HUES64 (cell line): ENCODE results near the gene RELCH.

Experiments
- H3K27ac ChIP-seq: 2 replicates; pipeline ENCODE4 v1.7.0; 2013; ENCODE audit warnings: low read depth, low read length, inconsistent platforms
- H3K27me3 ChIP-seq: 2 replicates; pipeline ENCODE4 v1.6.1; 2013; ENCODE audit warnings: mild to moderate bottlenecking, low read length; ENCODE audit not compliant: insufficient read depth
- H3K36me3 ChIP-seq: 2 replicates; pipeline ENCODE4 v1.6.1; 2013; ENCODE audit warnings: mild to moderate bottlenecking, low read length; ENCODE audit not compliant: insufficient read depth
- H3K4me1 ChIP-seq: 2 replicates; pipeline ENCODE4 v1.6.1; 2013; ENCODE audit warnings: mild to moderate bottlenecking, low read length, moderate library complexity; ENCODE audit not compliant: insufficient read depth
- H3K4me3 ChIP-seq: 2 replicates; pipeline ENCODE4 v1.5.1; 2013; ENCODE audit warnings: mild to moderate bottlenecking, low read length, moderate library complexity
- H3K9ac ChIP-seq: 2 replicates; pipeline ENCODE4 v1.6.1; 2013; ENCODE audit warnings: mild to moderate bottlenecking, low read depth, low read length
- H3K9me3 ChIP-seq: 2 replicates; pipeline ENCODE4 v1.6.1; 2013; ENCODE audit warnings: low read depth, low read length; ENCODE audit not compliant: insufficient read depth
- WGBS: fragments of 150-250, 120-280 bp; methylation state at CpG from one replicate; pipeline ENCODE4 v1.1.7; 2013; ENCODE audit warnings: missing lambda C conversion rate; 5-methylcytosine and 5-hydroxymethylcytosine counted together

The RELCH gene

DNA sequence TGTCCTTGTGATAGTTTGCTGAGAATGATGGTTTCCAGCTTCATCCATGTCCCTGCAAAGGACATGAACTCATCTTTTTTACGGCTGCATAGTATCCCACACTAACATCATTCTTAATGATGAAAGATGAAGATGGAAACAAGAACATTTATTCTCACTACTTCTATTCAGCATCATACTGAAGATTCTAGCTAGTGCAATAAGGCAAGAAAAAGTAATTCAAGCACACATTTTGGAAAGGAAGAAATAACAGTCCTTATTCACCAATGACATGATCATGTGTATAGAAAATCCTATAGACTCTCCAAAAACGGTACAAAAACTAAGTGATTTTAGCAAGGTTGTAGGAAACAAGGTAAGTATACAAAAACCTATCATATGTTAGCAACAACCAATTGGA lies 37.2 kb downstream of the RELCH start:
- Histone ChIP-seq H3K36me3 (peaks cover 81% of the 10 kb centered on the region), H3K9me3 (peaks cover 13% of the 10 kb centered on the region; the same call in 1 of the 2 replicates), H3K4me3 (no peak overlapping the region), H3K27ac (no peak overlapping the region), H3K9ac (no peak overlapping the region), H3K27me3 (no peaks in the 10 kb centered on the region), H3K4me1 (no peaks in the 10 kb centered on the region)
- no CpG with 5 or more reads among the region's 2 CpGs for WGBS

DNA sequence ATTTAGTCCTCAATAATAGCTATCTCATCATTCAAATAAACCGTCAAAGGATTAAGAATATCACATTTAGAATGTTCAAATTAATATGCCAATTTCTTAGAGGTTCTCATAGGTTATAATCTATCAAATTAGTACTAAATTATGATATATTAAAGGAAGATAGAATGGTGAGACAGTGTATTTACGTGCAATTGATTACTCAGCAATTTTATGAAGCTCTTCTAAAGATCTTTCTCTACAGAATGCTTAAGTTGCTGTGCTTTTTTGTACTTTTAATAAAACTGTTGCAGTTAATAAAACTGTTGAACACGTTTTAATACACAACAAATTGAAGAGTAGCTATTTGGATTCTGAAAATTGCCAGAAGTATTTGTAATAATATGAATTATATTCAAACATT lies 39.0 kb downstream of the RELCH start:
- Histone ChIP-seq H3K9ac (no peak overlapping the region), H3K27ac (no peak overlapping the region), H3K9me3 (peaks cover 13% of the 10 kb centered on the region; the same call in 1 of the 2 replicates), H3K27me3 (no peaks in the 10 kb centered on the region), H3K36me3 (peaks cover 96% of the 10 kb centered on the region), H3K4me1 (no peaks in the 10 kb centered on the region), H3K4me3 (no peak overlapping the region)
- 100% methylated on average over 2 of the region's 3 CpGs for WGBS

DNA sequence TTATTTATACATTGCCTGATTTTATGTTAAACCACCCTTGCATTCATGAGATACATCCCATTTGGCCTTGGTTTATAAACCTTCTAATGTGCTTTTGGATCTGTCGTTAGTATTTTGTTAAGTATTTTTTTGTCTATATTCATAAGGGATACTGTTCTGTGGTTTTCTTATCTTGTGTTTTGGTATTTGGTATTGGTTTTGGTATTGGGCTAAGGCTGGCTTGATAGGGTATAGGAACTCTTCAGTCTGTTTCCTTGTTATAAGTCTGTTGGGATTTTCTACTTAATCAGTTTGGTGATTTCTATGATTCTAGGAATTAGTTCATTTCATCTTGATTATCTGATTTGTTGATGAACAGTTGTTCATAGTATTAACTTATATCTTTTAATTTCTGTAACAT lies 49.2 kb downstream of the RELCH start:
- 91% methylated on average over 1 of the region's 1 CpG for WGBS
- no peak overlapping the region for H3K4me3 ChIP-seq
- H3K9ac ChIP-seq = no peak overlapping the region
- no peaks in the 10 kb centered on the region for H3K4me1 ChIP-seq
- H3K27ac ChIP-seq = no peak overlapping the region
- 0 out of 2 replicates have a peak, but pooled peaks cover 3% of the 10 kb centered on the region for H3K9me3 ChIP-seq
- H3K27me3 ChIP-seq = no peaks in the 10 kb centered on the region
- H3K36me3 ChIP-seq = peaks cover 57% of the 10 kb centered on the region

DNA sequence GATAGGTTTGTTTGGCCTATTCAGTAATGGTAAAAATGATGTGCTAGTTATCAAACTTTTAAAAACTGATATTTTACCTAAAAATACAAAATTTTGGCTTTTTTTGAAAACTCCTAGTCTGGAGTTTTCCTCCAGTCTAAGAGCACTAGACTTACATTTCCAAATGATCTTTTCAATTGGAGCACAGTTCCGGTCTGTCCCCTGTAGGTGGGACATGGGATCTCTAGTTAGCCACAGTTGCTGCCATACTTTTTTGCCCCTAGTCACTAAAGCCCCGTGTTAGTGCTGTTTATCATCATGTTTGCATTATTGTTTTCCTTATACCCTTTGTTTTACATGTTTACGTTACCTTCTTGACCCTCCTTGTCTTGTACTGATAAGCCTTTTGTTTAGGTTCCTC lies 52.4 kb downstream of the RELCH start:
- peaks cover 29% of the 10 kb centered on the region for H3K36me3 ChIP-seq
- no peak overlapping the region for H3K27ac ChIP-seq
- H3K9ac ChIP-seq = no peak overlapping the region
- H3K27me3 ChIP-seq = no peaks in the 10 kb centered on the region
- H3K4me1 ChIP-seq = no peaks in the 10 kb centered on the region
- 0 out of 2 replicates have a peak, but pooled peaks cover 3% of the 10 kb centered on the region for H3K9me3 ChIP-seq
- H3K4me3 ChIP-seq = no peak overlapping the region
- whole genome bisulfite sequencing = 93% methylated on average over 3 of the region's 3 CpGs

DNA sequence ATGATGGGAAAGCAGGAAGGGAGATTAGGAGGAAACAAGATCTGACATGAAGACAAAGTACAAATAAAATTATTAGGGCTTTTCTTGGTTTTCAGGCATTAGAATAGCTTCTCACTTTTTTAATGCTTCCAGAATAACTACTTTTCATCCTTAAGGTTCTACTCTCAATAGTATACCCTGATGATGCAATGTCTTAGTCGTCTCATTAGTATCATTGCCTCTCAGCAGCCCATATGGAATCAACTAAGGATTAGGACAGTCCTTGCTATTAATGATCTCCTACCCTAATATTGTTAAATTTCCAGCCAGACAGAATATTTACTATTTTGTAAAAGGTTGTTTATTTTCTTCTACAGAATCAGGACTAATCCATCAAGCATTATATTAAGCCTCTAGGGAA lies 55.9 kb downstream of the RELCH start:
- Histone ChIP-seq H3K36me3 (peaks cover 39% of the 10 kb centered on the region), H3K27ac (no peak overlapping the region), H3K27me3 (no peaks in the 10 kb centered on the region), H3K4me3 (no peak overlapping the region), H3K4me1 (no peaks in the 10 kb centered on the region), H3K9me3 (0 out of 2 replicates have a peak, but pooled peaks cover 3% of the 10 kb centered on the region), H3K9ac (no peak overlapping the region)
- 90% methylated on average over 1 of the region's 1 CpG for WGBS

DNA sequence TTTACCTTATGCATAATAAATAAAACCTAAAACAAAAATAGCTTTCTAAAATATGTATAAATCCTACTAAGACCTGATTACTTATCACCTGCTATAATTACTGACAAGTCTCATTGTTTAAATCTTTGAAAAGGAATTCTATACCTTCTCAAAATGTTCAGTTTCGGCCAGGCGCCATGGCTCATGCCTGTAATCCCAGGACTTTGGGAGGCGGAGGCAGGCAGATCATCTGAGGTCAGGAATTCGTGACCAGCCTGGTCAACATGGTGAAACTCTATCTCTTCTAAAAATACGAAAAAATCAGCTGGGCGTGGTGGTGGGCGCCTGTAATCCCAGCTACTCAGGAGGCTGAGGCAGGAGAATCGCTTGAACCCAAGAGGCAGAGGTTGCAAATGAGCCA lies 58.1 kb downstream of the RELCH start:
- WGBS = 94% methylated on average over 8 of the region's 8 CpGs
- Histone ChIP-seq H3K36me3 (peaks cover 24% of the 10 kb centered on the region), H3K4me3 (no peak overlapping the region), H3K27ac (no peak overlapping the region), H3K9me3 (no peaks in the 10 kb centered on the region), H3K4me1 (no peaks in the 10 kb centered on the region), H3K9ac (no peak overlapping the region), H3K27me3 (no peaks in the 10 kb centered on the region)

DNA sequence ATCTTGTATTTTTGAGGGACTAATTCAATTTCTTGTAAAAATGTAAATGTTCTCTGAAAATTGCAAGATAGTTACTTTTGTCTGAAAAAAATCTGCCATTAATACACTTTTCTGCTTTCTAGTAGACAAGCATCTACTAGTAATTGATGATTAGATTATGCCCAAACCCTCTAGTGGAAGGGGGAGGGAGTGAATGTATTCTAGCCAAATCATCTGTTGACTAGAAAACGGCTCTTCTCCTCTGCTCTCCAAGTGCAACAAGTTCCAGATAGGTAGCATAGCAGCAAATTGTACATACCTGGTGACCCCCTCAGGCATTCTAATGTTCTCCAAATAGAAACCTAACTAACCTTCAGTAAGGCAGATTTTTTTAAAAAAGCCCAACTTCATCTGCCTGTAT lies 58.6 kb downstream of the RELCH start:
- Histone ChIP-seq H3K9ac (no peak overlapping the region), H3K27me3 (no peaks in the 10 kb centered on the region), H3K4me3 (no peak overlapping the region), H3K9me3 (no peaks in the 10 kb centered on the region), H3K4me1 (no peaks in the 10 kb centered on the region), H3K36me3 (peaks cover 18% of the 10 kb centered on the region), H3K27ac (no peak overlapping the region)
- WGBS = 93% methylated on average over 1 of the region's 1 CpG

DNA sequence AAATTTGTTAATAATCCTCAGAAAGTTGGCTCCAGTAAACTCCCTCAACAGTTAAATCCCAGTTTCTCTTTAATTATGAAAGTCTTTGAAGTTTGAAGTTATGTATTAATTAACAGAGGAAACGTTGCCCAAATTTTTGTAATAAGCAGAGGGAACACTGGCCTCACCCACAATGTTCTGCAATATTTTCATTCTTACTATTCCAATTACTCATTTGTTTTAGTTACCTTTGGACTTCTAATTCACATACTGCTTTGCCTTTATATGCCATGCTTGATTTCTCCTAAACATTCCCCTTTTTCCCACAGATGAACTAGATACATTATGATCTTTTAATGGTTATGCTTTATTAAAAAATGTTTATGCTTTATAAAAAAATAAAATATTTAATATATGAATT lies 61.3 kb downstream of the RELCH start:
- H3K27me3 ChIP-seq = no peaks in the 10 kb centered on the region
- H3K27ac ChIP-seq = no peak overlapping the region
- H3K36me3 ChIP-seq = peaks cover 21% of the 10 kb centered on the region
- H3K4me1 ChIP-seq = no peaks in the 10 kb centered on the region
- no peaks in the 10 kb centered on the region for H3K9me3 ChIP-seq
- H3K9ac ChIP-seq = no peak overlapping the region
- 78% methylated on average over 1 of the region's 1 CpG for WGBS
- H3K4me3 ChIP-seq = no peak overlapping the region

DNA sequence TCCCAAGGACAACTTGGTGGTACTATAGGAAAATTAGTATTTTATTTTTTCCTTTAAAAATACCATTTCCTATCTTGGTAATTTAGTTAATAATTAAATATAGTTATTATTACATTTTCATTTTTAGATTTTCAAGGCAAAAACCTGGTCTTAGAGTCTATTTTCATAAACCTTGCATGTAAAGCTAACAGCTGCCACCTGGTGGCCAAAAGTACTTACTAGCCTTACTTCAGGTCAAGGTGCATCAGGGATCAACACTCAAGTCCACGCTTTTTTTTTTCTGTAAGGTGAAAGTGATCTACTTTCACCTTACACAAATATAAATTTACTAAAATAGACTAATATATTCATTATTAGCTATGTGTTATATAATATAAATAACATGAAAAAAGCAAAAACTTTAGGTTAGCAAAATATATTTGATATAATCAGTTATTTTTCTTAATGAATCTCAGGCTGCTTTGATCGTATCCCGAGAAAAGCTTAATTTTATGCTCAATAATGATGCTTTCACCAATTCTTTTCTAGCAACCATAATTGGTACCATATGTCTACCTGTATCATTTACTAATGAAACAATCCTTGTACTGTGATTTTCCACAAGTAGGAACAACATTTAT lies 62.5 kb downstream of the RELCH start:
- peaks cover 22% of the 10 kb centered on the region for H3K36me3 ChIP-seq
- H3K9me3 ChIP-seq = no peaks in the 10 kb centered on the region
- H3K27me3 ChIP-seq = no peaks in the 10 kb centered on the region
- WGBS = 92% methylated on average over 2 of the region's 3 CpGs
- H3K27ac ChIP-seq = no peak overlapping the region
- H3K4me3 ChIP-seq = no peak overlapping the region
- H3K4me1 ChIP-seq = no peaks in the 10 kb centered on the region
- no peak overlapping the region for H3K9ac ChIP-seq

DNA sequence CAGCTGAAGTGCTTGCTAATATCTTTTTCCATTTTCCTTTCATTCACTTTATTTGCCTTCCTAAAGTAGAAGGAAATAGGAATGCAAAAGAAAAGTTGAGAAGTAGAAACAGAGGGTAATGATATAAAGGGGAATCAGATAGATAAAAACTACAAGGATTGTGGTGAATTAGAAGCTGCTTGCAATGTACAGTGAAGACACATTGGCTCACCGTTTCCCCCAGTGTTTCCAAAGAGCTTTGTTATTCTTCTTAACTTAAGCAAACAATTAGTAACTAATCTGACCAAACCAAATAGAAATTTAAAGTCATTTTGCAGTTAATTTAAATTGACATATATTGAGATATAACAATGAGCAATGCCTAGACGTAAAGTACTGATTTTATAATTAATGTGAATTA lies 63.4 kb downstream of the RELCH start:
- 100% methylated on average over 1 of the region's 2 CpGs for WGBS
- Histone ChIP-seq H3K36me3 (peaks cover 25% of the 10 kb centered on the region), H3K4me3 (no peak overlapping the region), H3K27ac (no peak overlapping the region), H3K9ac (no peak overlapping the region), H3K4me1 (no peaks in the 10 kb centered on the region), H3K27me3 (no peaks in the 10 kb centered on the region), H3K9me3 (no peaks in the 10 kb centered on the region)

DNA sequence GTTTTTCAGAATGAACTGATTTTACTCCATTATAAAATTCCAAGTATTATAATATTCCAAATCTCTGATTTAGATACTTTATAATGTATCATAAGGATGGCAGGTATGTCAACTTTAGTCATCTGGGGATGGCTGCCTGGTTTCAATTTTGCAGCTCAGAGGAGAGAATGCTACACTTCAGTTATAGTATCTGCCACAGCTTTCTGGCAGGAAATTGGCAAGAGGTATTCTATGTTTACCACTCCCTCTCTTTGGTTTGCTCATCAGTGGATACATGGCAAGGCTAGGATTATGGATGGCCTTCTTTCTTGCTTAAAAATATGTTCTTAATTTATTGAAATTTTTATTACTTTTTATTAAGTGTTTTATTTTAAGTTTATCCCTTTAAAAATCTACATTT lies 71.0 kb downstream of the RELCH start:
- no peaks in the 10 kb centered on the region for H3K4me1 ChIP-seq
- no peak overlapping the region for H3K9ac ChIP-seq
- no peaks in the 10 kb centered on the region for H3K9me3 ChIP-seq
- H3K4me3 ChIP-seq = no peak overlapping the region
- H3K27me3 ChIP-seq = no peaks in the 10 kb centered on the region
- peaks cover 86% of the 10 kb centered on the region for H3K36me3 ChIP-seq
- H3K27ac ChIP-seq = no peak overlapping the region

DNA sequence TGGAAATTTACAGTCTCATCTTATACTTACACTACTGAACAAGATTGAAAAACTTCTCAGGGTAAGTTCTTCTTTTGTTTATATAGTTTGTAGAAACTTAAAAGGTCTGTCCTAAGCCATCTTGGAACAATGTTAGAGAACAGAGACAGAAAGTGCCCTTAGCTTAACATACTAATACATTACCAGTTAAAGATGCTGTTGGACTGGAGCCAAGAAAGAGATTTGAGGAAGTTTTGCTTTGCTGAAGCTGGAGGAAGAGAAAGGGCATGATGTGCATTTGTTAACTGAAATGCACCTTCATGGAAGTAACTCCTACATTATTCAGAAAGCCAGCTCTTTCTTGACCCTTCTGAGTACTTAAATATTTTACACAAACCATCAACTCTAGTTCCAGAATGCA lies 71.6 kb downstream of the RELCH start:
- H3K4me1 ChIP-seq = no peaks in the 10 kb centered on the region
- H3K4me3 ChIP-seq = no peak overlapping the region
- H3K9me3 ChIP-seq = no peaks in the 10 kb centered on the region
- H3K27ac ChIP-seq = no peak overlapping the region
- H3K27me3 ChIP-seq = no peaks in the 10 kb centered on the region
- H3K9ac ChIP-seq = no peak overlapping the region
- peaks cover 91% of the 10 kb centered on the region for H3K36me3 ChIP-seq
